Hepatocyte (in vitro differentiated cells): ENCODE results near the gene PNPLA2. TPM values are rescaled to one million over a fixed set of nuclear protein-coding genes. Genes with fewer than 3 reads are reported as not detected.
A peak's percentile ranks its signal among the peaks of the same experiment; 100 is the strongest.

Source experiments
- DNase-seq: peaks from one replicate; pipeline ENCODE4 v3.0.0-alpha.2; 2016; ENCODE audit warnings: low spot score
- H2AFZ ChIP-seq: fragments of 200-600 bp; sonication (generic); 2 replicates; pipeline ENCODE4 v1.6.0; 2016; ENCODE audit warnings: antibody characterized with exemption, mild to moderate bottlenecking
- H3K27ac ChIP-seq: fragments of 200-600 bp; sonication (generic); 2 replicates; pipeline ENCODE4 v1.5.1; 2016; ENCODE audit warnings: mild to moderate bottlenecking
- H3K27me3 ChIP-seq: fragments of 200-600 bp; sonication (generic); 2 replicates; pipeline ENCODE4 v1.6.1; 2016
- H3K36me3 ChIP-seq: fragments of 200-600 bp; sonication (generic); replicated peaks from 2 replicates; pipeline ENCODE4 v1.5.1; 2016; ENCODE audit warnings: low read depth; ENCODE audit not compliant: insufficient read depth
- H3K4me1 ChIP-seq: fragments of 200-600 bp; sonication (generic); 2 replicates; pipeline ENCODE4 v1.5.1; 2016; ENCODE audit warnings: mild to moderate bottlenecking, moderate library complexity; ENCODE audit not compliant: insufficient read depth
- H3K4me2 ChIP-seq: fragments of 200-600 bp; sonication (generic); 2 replicates; pipeline ENCODE4 v1.6.0; 2016
- H3K4me3 ChIP-seq: fragments of 200-600 bp; sonication (generic); 2 replicates; pipeline ENCODE4 v1.5.1; 2016; ENCODE audit warnings: mild to moderate bottlenecking
- H3K79me2 ChIP-seq: fragments of 200-600 bp; sonication (generic); 2 replicates; pipeline ENCODE4 v1.6.0; 2017; ENCODE audit warnings: mild to moderate bottlenecking
- H3K9me2 ChIP-seq: fragments of 200-600 bp; sonication (generic); replicated peaks from 2 replicates; pipeline ENCODE4 v1.6.0; 2017; ENCODE audit warnings: mild to moderate bottlenecking; ENCODE audit not compliant: insufficient read depth
- H3K9me3 ChIP-seq: fragments of 200-600 bp; sonication (generic); 2 replicates; pipeline ENCODE4 v1.5.1; 2016; ENCODE audit warnings: low read depth, mild to moderate bottlenecking
- H4K20me1 ChIP-seq: fragments of 200-600 bp; sonication (generic); 2 replicates; pipeline ENCODE4 v1.6.0; 2016; ENCODE audit warnings: mild to moderate bottlenecking; ENCODE audit not compliant: insufficient read depth, poor library complexity, severe bottlenecking
- EZH2 ChIP-seq: fragments of 200-600 bp; sonication (generic); IDR thresholded peaks from 2 replicates; pipeline ENCODE4 v1.6.1; 2016; ENCODE audit warnings: antibody characterized with exemption, mild to moderate bottlenecking, borderline replicate concordance
- EZH2phosphoT487 ChIP-seq: fragments of 200-600 bp; sonication (generic); IDR thresholded peaks from one replicate; pipeline ENCODE4 v1.6.1; 2018; ENCODE audit warnings: antibody characterized with exemption, mild to moderate bottlenecking, low read depth, moderate library complexity; ENCODE audit not compliant: unreplicated experiment, severe bottlenecking
- WGBS: methylation state at CpG from one replicate; pipeline ENCODE4 v1.1.6; 2016; ENCODE audit warnings: low lambda C conversion rate; ENCODE audit errors: missing lambda C conversion rate; 5-methylcytosine and 5-hydroxymethylcytosine counted together
- polyA plus RNA-seq: library from polyadenylated mRNA; unstranded; fragments of >200 nt; fragmentation: Nextera tagmentation; extraction: Ambion mirVana; gene quantifications from 2 replicates; pipeline ENCODE4 v1.2.1, GENCODE V29; 2016
- total RNA-seq: library from RNA; depleted of rRNA; stranded (reverse); fragments of >200 nt; gene quantifications from 2 replicates; pipeline ENCODE4 v1.2.3, GENCODE V29; 2014
- TF ChIP-seq, protein P1 (sequence below): fragments of 200-600 bp; sonication (generic); IDR thresholded peaks from 2 replicates; pipeline ENCODE4 v1.5.1; 2016; ENCODE audit warnings: antibody characterized with exemption, mild to moderate bottlenecking; ENCODE audit not compliant: poor library complexity

The PNPLA2 gene
- total and polyA plus RNA-seq, 2 experiments from 2014 or later = 12.9 to 50.0 TPM

DNA sequence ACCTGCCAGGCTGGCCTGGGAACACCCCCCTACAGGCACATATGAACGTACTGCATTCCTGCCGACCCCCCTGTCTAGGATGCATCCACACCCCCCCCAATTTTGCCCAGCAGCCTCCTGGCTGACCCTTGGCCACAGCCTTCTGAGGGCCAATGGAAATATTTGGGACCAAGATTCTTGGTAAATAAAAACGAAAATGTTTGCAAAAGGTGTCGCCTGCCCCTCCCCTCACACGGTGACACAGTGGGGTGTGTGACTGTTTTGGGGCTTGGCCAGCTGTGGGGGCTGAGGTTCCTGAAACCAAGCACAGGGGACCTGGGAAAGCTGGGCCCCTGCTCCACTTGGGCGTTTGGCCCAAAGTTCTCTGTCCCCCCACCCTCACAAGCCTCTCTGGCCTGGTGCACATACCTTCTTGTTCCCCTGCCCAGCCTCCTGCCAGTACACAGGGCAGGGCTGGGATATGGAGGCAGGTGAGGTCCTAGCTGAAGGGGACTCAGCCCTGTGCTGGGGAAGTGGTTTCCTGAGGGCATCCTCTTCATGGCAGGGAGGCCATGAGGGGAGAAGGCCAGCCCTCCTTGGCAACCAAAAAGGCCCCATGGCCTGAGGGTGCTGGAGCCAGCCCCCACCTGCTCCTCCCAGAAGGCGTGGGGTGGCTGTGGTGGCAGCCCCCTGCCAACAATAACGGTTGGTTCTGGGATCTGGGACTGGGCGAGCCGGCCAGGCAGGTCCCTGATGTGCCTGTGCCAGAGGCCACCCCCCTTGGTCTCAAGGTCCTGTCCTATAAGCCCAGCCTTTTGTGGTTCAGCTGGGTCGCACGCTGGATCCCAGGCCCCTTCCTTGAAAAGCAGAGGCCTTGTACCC is 6.9 kb downstream of the PNPLA2 start:
- TF ChIP-seq, protein P1, sequence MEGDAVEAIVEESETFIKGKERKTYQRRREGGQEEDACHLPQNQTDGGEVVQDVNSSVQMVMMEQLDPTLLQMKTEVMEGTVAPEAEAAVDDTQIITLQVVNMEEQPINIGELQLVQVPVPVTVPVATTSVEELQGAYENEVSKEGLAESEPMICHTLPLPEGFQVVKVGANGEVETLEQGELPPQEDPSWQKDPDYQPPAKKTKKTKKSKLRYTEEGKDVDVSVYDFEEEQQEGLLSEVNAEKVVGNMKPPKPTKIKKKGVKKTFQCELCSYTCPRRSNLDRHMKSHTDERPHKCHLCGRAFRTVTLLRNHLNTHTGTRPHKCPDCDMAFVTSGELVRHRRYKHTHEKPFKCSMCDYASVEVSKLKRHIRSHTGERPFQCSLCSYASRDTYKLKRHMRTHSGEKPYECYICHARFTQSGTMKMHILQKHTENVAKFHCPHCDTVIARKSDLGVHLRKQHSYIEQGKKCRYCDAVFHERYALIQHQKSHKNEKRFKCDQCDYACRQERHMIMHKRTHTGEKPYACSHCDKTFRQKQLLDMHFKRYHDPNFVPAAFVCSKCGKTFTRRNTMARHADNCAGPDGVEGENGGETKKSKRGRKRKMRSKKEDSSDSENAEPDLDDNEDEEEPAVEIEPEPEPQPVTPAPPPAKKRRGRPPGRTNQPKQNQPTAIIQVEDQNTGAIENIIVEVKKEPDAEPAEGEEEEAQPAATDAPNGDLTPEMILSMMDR = no peak
- TF ChIP-seq EZH2phosphoT487 (no peak), EZH2 (no peak)
- Histone ChIP-seq H3K79me2 (peaks cover 14% of the 10 kb centered on the region), H3K36me3 (no peaks in the 10 kb centered on the region), H3K4me2 (peak overlapping the region; percentile 96), H3K27me3 (peaks cover 21% of the 10 kb centered on the region), H2AFZ (no peak overlapping the region), H3K4me3 (no peak overlapping the region), H3K27ac (no peak overlapping the region), H3K9me2 (no peaks in the 10 kb centered on the region), H3K9me3 (no peaks in the 10 kb centered on the region), H3K4me1 (peaks cover 37% of the 10 kb centered on the region), H4K20me1 (peaks cover 15% of the 10 kb centered on the region)
- DNase-seq = no peak
- WGBS = 77% methylated on average over 12 of the region's 12 CpGs

DNA sequence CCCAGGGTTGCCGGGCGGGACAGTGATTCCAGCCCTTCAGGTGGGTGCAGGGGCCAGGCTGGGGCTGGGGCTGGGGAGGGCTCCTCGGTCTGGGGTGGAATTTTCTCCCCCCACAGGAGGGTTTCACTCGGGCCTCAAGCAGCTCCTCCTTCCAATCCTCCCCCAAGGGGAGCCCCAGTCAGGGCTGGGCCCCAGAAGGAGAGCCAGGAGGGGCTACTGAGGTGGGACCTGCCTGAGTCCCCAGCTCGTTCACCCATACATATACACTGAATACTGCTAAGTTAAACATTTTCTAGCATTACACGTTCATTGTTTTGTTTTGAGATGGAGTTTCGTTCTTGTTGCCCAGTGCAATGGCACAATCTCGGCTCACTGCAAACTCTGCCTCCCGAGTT is 7.5 kb downstream of the PNPLA2 start:
- Histone ChIP-seq H2AFZ (no peak overlapping the region), H3K79me2 (peaks cover 8% of the 10 kb centered on the region), H3K4me3 (no peak overlapping the region), H3K27ac (peak overlapping the region; percentile 83), H3K4me1 (peaks cover 35% of the 10 kb centered on the region), H3K9me3 (no peaks in the 10 kb centered on the region), H4K20me1 (peaks cover 9% of the 10 kb centered on the region), H3K36me3 (no peaks in the 10 kb centered on the region), H3K27me3 (peaks cover 21% of the 10 kb centered on the region), H3K4me2 (peak overlapping the region; percentile 96), H3K9me2 (no peaks in the 10 kb centered on the region)
- no peak for DNase-seq
- TF ChIP-seq, protein P1 = no peak
- WGBS = 69% methylated on average over 9 of the region's 9 CpGs

GRCh38 chr11:826836-827145 is 8.1 kb downstream of the PNPLA2 start:
- Histone ChIP-seq H4K20me1 (peaks cover 3% of the 10 kb centered on the region), H2AFZ (peak overlapping the region; percentile 49), H3K4me1 (peaks cover 37% of the 10 kb centered on the region), H3K9me3 (no peaks in the 10 kb centered on the region), H3K4me3 (peak overlapping the region; percentile 14), H3K9me2 (no peaks in the 10 kb centered on the region), H3K27ac (peak overlapping the region; percentile 83), H3K36me3 (no peaks in the 10 kb centered on the region), H3K79me2 (peaks cover 2% of the 10 kb centered on the region), H3K4me2 (peak overlapping the region; percentile 96), H3K27me3 (peaks cover 21% of the 10 kb centered on the region)
- TF ChIP-seq EZH2phosphoT487 (no peak), EZH2 (peak; percentile 72)
- DNase-seq = no peak
- WGBS = 3% methylated on average over 21 of the region's 22 CpGs

GRCh38 chr11:827146-827896 is 8.6 kb downstream of the PNPLA2 start:
- no peaks in the 10 kb centered on the region for H3K36me3 ChIP-seq
- H3K27me3 ChIP-seq = peaks cover 21% of the 10 kb centered on the region
- peak; percentile 72 for DNase-seq
- peak overlapping the region; percentile 14 for H3K4me3 ChIP-seq
- H3K9me3 ChIP-seq = no peaks in the 10 kb centered on the region
- peak overlapping the region; percentile 96 for H3K4me2 ChIP-seq
- H2AFZ ChIP-seq = peak overlapping the region; percentile 49
- no peaks in the 10 kb centered on the region for H3K9me2 ChIP-seq
- no peaks in the 10 kb centered on the region for H4K20me1 ChIP-seq
- peaks cover 43% of the 10 kb centered on the region for H3K4me1 ChIP-seq
- WGBS = 5% methylated on average over 26 of the region's 66 CpGs
- H3K27ac ChIP-seq = peak overlapping the region; percentile 83
- TF ChIP-seq EZH2 (peak; percentile 9), EZH2phosphoT487 (no peak)
- TF ChIP-seq, protein P1 = no peak
- no peaks in the 10 kb centered on the region for H3K79me2 ChIP-seq
